Myocyte (in vitro differentiated cells): ENCODE results near the gene TMEM82. TPM values are rescaled to one million over a fixed set of nuclear protein-coding genes. Genes with fewer than 3 reads are reported as not detected.

Source experiments
- DNase-seq: peaks from one replicate; pipeline ENCODE4 v3.0.0-alpha.2; 2012; ENCODE audit warnings: low read depth
- total RNA-seq: library from RNA; depleted of rRNA; stranded (reverse); fragments of >200 nt; gene quantifications from 2 replicates; pipeline ENCODE4 v1.2.3, GENCODE V29; 2014

The TMEM82 gene
- total RNA-seq, 1 donor from 2014 or later, result not detected

GRCh38 chr1:15755646-15756040 is 13.3 kb downstream of the TMEM82 start:
- DNase-seq, result no peak

- DNase-seq, result no peak
Measured at GRCh38 chr1:15756143-15757015, 14.1 kb downstream of the TMEM82 start.

DNA sequence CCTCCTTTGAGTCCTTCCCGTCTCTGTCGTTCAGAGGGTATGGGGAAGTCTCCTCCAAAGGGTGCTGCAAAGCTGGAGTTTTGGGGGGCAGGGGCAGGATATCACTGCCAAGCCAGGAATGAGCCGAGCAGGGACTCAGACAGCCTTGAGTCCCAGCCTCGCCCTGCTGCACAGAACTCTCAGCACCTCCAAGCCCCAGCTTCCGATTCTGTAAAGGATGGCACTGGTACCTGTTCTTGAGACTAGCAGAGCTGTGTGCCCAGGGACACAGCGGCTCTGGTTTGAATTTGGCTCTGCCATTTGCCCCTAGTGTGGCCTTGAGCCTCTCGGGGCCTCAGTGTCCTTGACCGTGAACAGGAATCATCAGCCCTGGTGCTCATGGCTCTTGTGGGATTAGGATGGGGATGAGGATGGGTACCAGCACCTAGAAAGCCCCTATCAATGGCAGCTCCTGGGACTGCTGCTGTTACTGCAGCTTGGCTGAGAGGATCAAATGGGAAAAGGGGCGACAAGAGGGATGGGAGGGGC is 14.8 kb downstream of the TMEM82 start:
- no peak for DNase-seq

- peak; percentile 75 for DNase-seq
Measured at GRCh38 chr1:15757575-15758342, 15.5 kb downstream of the TMEM82 start.

GRCh38 chr1:15758343-15758931 is 16.1 kb downstream of the TMEM82 start, which contains the start of gene FBLIM1:
Gene FBLIM1 (plus strand): TSS chr1:15758795. CDS start chr1:15764984, 6,189 bp downstream.
- no peak for DNase-seq

- DNase-seq, result peak; percentile 84
Measured at GRCh38 chr1:15758953-15759661, 16.8 kb downstream of the TMEM82 start.

GRCh38 chr1:15760520-15761211 is 18.4 kb downstream of the TMEM82 start:
- peak; percentile 36 for DNase-seq

GRCh38 chr1:15761366-15762128 is 19.2 kb downstream of the TMEM82 start:
- DNase-seq, result no peak

GRCh38 chr1:15762546-15762945 is 20.2 kb downstream of the TMEM82 start:
- no peak for DNase-seq

GRCh38 chr1:15764269-15764764 is 22.0 kb downstream of the TMEM82 start:
- no peak for DNase-seq

GRCh38 chr1:15764890-15765289 is 22.6 kb downstream of the TMEM82 start:
- no peak for DNase-seq

GRCh38 chr1:15765495-15766194 is 23.3 kb downstream of the TMEM82 start:
- peak; percentile 64 for DNase-seq

- DNase-seq, result no peak
Measured at GRCh38 chr1:15767941-15768340, 25.6 kb downstream of the TMEM82 start.

DNA sequence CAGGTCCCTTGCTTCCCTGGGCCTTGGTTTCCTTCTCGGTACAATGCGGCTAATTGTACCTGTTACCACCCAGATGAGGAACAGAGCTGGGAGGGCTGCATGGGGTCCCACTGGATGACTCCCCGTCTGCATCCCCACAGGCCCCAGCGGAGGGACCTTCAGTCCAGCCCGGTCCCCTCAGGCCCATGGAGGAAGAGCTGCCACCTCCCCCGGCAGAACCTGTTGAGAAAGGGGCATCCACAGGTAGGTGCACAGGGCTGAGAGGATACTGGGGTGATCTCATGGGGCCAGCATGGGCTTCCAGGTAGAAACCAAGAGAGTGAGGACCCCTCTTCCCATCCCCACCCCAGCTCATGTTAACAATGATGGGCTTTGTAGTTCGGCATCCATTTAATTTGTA is 26.1 kb downstream of the TMEM82 start:
- DNase-seq, result no peak

GRCh38 chr1:15770313-15770962 is 28.1 kb downstream of the TMEM82 start:
- DNase-seq, result no peak

DNA sequence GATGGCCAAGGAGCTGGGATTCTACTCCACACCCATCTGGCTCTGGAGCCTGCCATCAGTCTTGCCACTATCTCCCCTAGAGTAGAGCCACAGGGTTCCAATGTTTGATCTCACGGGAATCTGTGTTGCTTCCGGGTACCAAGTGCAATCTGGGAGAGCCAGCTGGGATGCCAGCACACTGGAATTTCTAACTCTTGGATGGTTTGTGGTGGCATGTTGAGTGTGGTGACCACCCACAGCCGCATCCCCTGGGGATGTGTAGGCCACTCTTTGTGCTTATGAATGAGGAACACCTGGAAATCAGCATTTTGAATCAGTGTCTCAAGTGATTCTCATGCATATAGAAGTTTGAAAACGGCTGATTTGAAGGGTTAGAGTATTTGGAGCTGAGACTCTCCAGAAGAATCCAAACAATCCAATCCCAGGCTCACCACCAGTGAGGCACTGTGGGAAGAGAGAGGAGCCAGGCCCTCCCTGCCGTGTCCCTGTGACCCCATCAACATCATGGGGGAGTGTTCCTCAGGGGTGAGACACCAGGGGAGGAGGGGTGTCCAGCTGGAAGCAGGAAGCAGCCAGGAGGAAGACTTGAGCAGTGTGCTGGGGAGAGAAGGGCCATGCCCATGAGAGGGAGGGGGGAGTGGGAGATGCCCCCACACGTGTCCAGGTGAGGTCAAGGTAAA is 29.7 kb downstream of the TMEM82 start:
- peak; percentile 55 for DNase-seq

DNA sequence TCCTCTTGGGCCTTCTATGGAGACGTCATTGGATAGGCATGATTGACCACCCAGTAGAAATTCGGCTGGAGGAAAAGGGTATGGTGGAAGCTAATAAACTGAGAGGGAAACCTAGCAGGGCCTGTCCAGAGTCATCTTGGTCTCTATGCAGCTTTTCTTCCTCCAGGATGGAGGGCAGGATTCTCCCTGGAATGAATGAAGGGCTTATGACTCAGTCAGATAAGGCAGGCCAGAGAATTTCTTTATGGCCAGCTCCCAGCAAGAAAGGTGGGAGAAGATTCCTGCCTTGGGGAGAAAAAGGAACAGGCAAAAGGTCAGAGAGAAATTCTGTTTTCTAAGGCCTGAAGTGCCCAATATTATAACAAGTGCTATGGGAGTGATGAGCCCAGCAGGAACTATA is 33.4 kb downstream of the TMEM82 start:
- no peak for DNase-seq
